GM21381 (cell line): Measurements from ENCODE around the gene RGS3.

Experiments used
- ATAC-seq: cut with Tn5 transposase; IDR thresholded peaks from one replicate; pipeline ENCODE4 v1.9.1; 2021; ENCODE audit warnings: mild to moderate bottlenecking, moderate library complexity; ENCODE audit not compliant: unreplicated experiment

Gene RGS3

GRCh38 chr9:113528088-113528487, 64.6 kb downstream of the RGS3 start:
- no peak for ATAC-seq

- no peak for ATAC-seq
Measured at GRCh38 chr9:113528811-113529210, 65.3 kb downstream of the RGS3 start.

GRCh38 chr9:113529336-113530009, 65.9 kb downstream of the RGS3 start:
- ATAC-seq: no peak

GRCh38 chr9:113530022-113530635, 66.6 kb downstream of the RGS3 start:
- no peak for ATAC-seq

- ATAC-seq: no peak
Measured at GRCh38 chr9:113530942-113531341, 67.4 kb downstream of the RGS3 start.

- ATAC-seq: no peak
Measured at GRCh38 chr9:113531919-113532808, 68.6 kb downstream of the RGS3 start.

- ATAC-seq: no peak
Measured at GRCh38 chr9:113532809-113533190, 69.3 kb downstream of the RGS3 start.

GRCh38 chr9:113533335-113534225, 70.1 kb downstream of the RGS3 start:
- no peak for ATAC-seq

GRCh38 chr9:113535756-113536155, 72.2 kb downstream of the RGS3 start:
- ATAC-seq: no peak

- ATAC-seq: no peak
Measured at GRCh38 chr9:113536166-113536482, 72.6 kb downstream of the RGS3 start.

GRCh38 chr9:113536483-113537228, 73.1 kb downstream of the RGS3 start:
- no peak for ATAC-seq

GRCh38 chr9:113537229-113537810, 73.8 kb downstream of the RGS3 start:
- no peak for ATAC-seq

- no peak for ATAC-seq
Measured at GRCh38 chr9:113538131-113538530, 74.6 kb downstream of the RGS3 start.

GRCh38 chr9:113538701-113539430, 75.3 kb downstream of the RGS3 start:
- no peak for ATAC-seq

GRCh38 chr9:113540466-113540865, 76.9 kb downstream of the RGS3 start:
- ATAC-seq: no peak

GRCh38 chr9:113541019-113541900, 77.7 kb downstream of the RGS3 start:
- ATAC-seq: no peak

GRCh38 chr9:113542006-113542405, 78.5 kb downstream of the RGS3 start:
- no peak for ATAC-seq

- no peak for ATAC-seq
Measured at GRCh38 chr9:113542741-113543140, 79.2 kb downstream of the RGS3 start.
